HepG2 (cell line): ENCODE data around the gene CPLANE1. TPM values are rescaled to one million over a fixed set of nuclear protein-coding genes. Genes with fewer than 3 reads are reported as not detected.

ENCODE experiments used
- ATAC-seq: fragments of 200-7000 bp; cut with Tn5 transposase; 3 replicates; pipeline ENCODE4 v1.9.1; 2020; ENCODE audit warnings: mild to moderate bottlenecking, moderate library complexity
- BruUV-seq: library from RNA; stranded (reverse); fragments of 400-500 nt; replicated peaks from 2 replicates; lab custom pipeline; 2021; lab: Mats Ljungman, UMichigan
- CTCF ChIA-PET: fragments of 300-600 bp; formaldehyde crosslinking; extraction: SDS; loops from one replicate; lab custom pipeline; 2021; ENCODE audit warnings: low total read pairs, inconsistent platforms, low intra/inter-chr PET ratio; lab: Yijun Ruan, JAX
- POLR2A ChIA-PET: fragments of 350-600 bp; sonication (Branson Sonifier 250); formaldehyde crosslinking; loops from one replicate; lab custom pipeline; 2020; ENCODE audit warnings: antibody characterized with exemption, inconsistent platforms; lab: Yijun Ruan, JAX
- DNase-seq: peaks from one replicate; pipeline ENCODE4 v3.0.0-alpha.2; 2015; ENCODE audit warnings: low spot score
- FAIRE-seq: peaks from 3 replicates; lab custom pipeline; 2011; peaks lifted over from hg19 to GRCh38; lab: Jason Lieb, UNC
- H2AFZ ChIP-seq: one replicate; pipeline ENCODE4 v1.6.1; 2011; ENCODE audit warnings: low read length, inconsistent platforms
- H3K27ac ChIP-seq: fragments of 300-600 bp; 3 replicates; pipeline ENCODE4 v1.8.0; 2011; ENCODE audit warnings: mixed run types, mild to moderate bottlenecking, mixed read lengths, low read length, inconsistent platforms; ENCODE audit not compliant: insufficient read depth; ENCODE audit errors: extremely low read length
- H3K27me3 ChIP-seq, 2 experiments: fragments of 200-600 bp in 1 of 2; 2 replicates in 1 of 2; 3 replicates in 1 of 2; pipeline versions ENCODE4 v1.6.0 to v1.8.0; 2011; ENCODE audit warnings: low read length in 2 of 2, mild to moderate bottlenecking in 2 of 2, moderate library complexity in 2 of 2, inconsistent platforms in 1 of 2; ENCODE audit not compliant: insufficient read depth in 2 of 2, control insufficient read depth in 1 of 2
- H3K36me3 ChIP-seq, 2 experiments: fragments of 200-600 bp in 1 of 2; replicated peaks in 1 of 2; 2 replicates in 1 of 2; 3 replicates in 1 of 2; pipeline versions ENCODE4 v1.5.1 to v1.8.0; 2011; ENCODE audit warnings: low read length in 2 of 2, inconsistent platforms in 1 of 2; ENCODE audit not compliant: insufficient read depth in 2 of 2, control insufficient read depth in 1 of 2
- H3K4me1 ChIP-seq: 2 replicates; pipeline ENCODE4 v1.5.1; 2012; ENCODE audit warnings: low read length, inconsistent platforms; ENCODE audit not compliant: insufficient read depth
- H3K4me2 ChIP-seq: 2 replicates; pipeline ENCODE4 v1.6.0; 2011; ENCODE audit warnings: low read depth, low read length, inconsistent platforms
- H3K4me3 ChIP-seq, 3 experiments: fragments of 200-600 bp in 1 of 3; sonication (generic), shearing (Covaris generic) in 1 of 3; replicated peaks in 1 of 3; 2 replicates each; pipeline ENCODE4 v1.5.1; 2011 to 2016; ENCODE audit warnings: low read length in 3 of 3, inconsistent platforms in 2 of 3, low read depth in 2 of 3, mild to moderate bottlenecking in 2 of 3, control low read depth in 1 of 3, mixed read lengths in 1 of 3; ENCODE audit not compliant: insufficient read depth in 1 of 3
- H3K79me2 ChIP-seq: one replicate; pipeline ENCODE4 v1.6.1; 2011; ENCODE audit warnings: low read length, inconsistent platforms; ENCODE audit not compliant: insufficient read depth
- H3K9ac ChIP-seq: 2 replicates; pipeline ENCODE4 v1.6.0; 2011; ENCODE audit warnings: mild to moderate bottlenecking, low read depth, low read length, inconsistent platforms; ENCODE audit not compliant: insufficient read depth
- H3K9me3 ChIP-seq: 2 replicates; pipeline ENCODE4 v1.5.1; 2012; ENCODE audit warnings: mild to moderate bottlenecking, low read length
- H4K20me1 ChIP-seq: 2 replicates; pipeline ENCODE4 v1.6.0; 2011; ENCODE audit warnings: inconsistent platforms, mild to moderate bottlenecking, low read length, moderate library complexity; ENCODE audit not compliant: insufficient read depth
- BCL3 ChIP-seq: sonication (generic); formaldehyde crosslinking; IDR thresholded peaks from 2 replicates; pipeline ENCODE4 v1.5.1; 2020; ENCODE audit warnings: mild to moderate bottlenecking, missing genetic modification reagents, moderate library complexity
- KDM5B ChIP-seq: sonication (generic); formaldehyde crosslinking; IDR thresholded peaks from 2 replicates; pipeline ENCODE4 v1.4.0; 2020; ENCODE audit warnings: missing genetic modification reagents, mild to moderate bottlenecking, borderline replicate concordance
- KLF12 ChIP-seq: sonication (generic); formaldehyde crosslinking; IDR thresholded peaks from 2 replicates; pipeline ENCODE4 v1.4.0; 2020; ENCODE audit warnings: missing genetic modification reagents, borderline replicate concordance
- NFKBIZ ChIP-seq: IDR thresholded peaks from 2 replicates; pipeline ENCODE4 v1.6.1; 2018; ENCODE audit warnings: missing genetic modification reagents, missing compliant biosample characterization
- RAD51 ChIP-seq: fragments of 450-650 bp; IDR thresholded peaks from 2 replicates; pipeline ENCODE4 v1.6.1; 2016; ENCODE audit warnings: borderline replicate concordance
- STAG1 ChIP-seq: sonication (generic); formaldehyde crosslinking; IDR thresholded peaks from 2 replicates; pipeline ENCODE4 v1.4.0; 2020; ENCODE audit warnings: missing genetic modification reagents
- TAF1 ChIP-seq: sonication (generic); formaldehyde crosslinking; IDR thresholded peaks from 2 replicates; pipeline ENCODE4 v1.4.0; 2020; ENCODE audit warnings: missing genetic modification reagents
- WGBS: methylation state at CpG from one replicate; pipeline ENCODE4 v1.1.6; 2017; ENCODE audit warnings: low lambda C conversion rate; 5-methylcytosine and 5-hydroxymethylcytosine counted together
- in situ Hi-C: cut with HindIII; loops from 2 replicates; pipeline ENCODE4 v1.10.0; 2017; ENCODE audit warnings: low pct_unique_long_range_greater_than_20kb; ENCODE audit not compliant: extremely low pct_ligation_motif_present
- intact Hi-C: fragments of 100-400 bp; cut with micrococcal nuclease; formaldehyde crosslinking; loops from one replicate; pipeline ENCODE4 v1.10.0; 2022; ENCODE audit not compliant: unreplicated experiment
- polyA plus RNA-seq, 8 experiments: library from polyadenylated mRNA; depleted of rRNA in 3 of 8; stranded (reverse) in 7 of 8; unstranded in 1 of 8; fragments of >200 nt; fragmentation: Illumina TruSeq in 4 of 8; extraction: Trizol in 4 of 8; gene quantifications; 2 replicates each; pipeline versions ENCODE4 v1.2.1 to v1.2.3, GENCODE V29; 2011 to 2016; ENCODE audit warnings: low read depth in 4 of 8, missing spikeins in 1 of 8, mixed read lengths in 1 of 8; ENCODE audit not compliant: insufficient read depth in 1 of 8
- total RNA-seq, 5 experiments: library from RNA; depleted of rRNA; stranded (reverse); fragments of >200 nt; fragmentation: Illumina TruSeq; extraction: Trizol; gene quantifications; 2 replicates each; pipeline ENCODE4 v1.2.3, GENCODE V29; 2016; ENCODE audit warnings: low read depth in 1 of 5
- TF ChIP-seq, protein P1 (sequence below): sonication (generic); formaldehyde crosslinking; IDR thresholded peaks from 2 replicates; pipeline ENCODE4 v1.5.0; 2020; ENCODE audit warnings: missing genetic modification reagents, mild to moderate bottlenecking, borderline replicate concordance

CPLANE1 gene
- total and polyA plus RNA-seq, 2 of the 13 experiments (the other 11 are each of a cell fraction or from before 2014, with no cell fraction given), result 6.3 to 9.9 TPM

- no peak for TF ChIP-seq BCL3 (CRISPR knock-in tag)
Observed at GRCh38 chr5:37120270-37120669, 128.9 kb downstream of the CPLANE1 start (continued).

GRCh38 chr5:37116359-37116758 lies 132.8 kb downstream of the CPLANE1 start:
- intact Hi-C loops, result no loop called here
- BruUV-seq, result no TSS peak
- no peak overlapping the region for H2AFZ ChIP-seq

More at GRCh38 chr5:37116359-37116758, 132.8 kb downstream of the CPLANE1 start:
- in situ Hi-C loops, result no loop called here
- H3K9me3 ChIP-seq, result no peaks in the 10 kb centered on the region
- H3K4me1 ChIP-seq, result no peaks in the 10 kb centered on the region
- ChIA-PET POLR2A (no interaction called here), CTCF (no interaction called here)
- H3K27me3 ChIP-seq, result no peaks in the 10 kb centered on the region
- TF ChIP-seq TAF1 (CRISPR knock-in tag) (no peak), NFKBIZ (CRISPR knock-in tag) (no peak), KDM5B (no peak), RAD51 (no peak), STAG1 (CRISPR knock-in tag) (no peak), KLF12 (CRISPR knock-in tag) (no peak)
- TF ChIP-seq, protein P1, sequence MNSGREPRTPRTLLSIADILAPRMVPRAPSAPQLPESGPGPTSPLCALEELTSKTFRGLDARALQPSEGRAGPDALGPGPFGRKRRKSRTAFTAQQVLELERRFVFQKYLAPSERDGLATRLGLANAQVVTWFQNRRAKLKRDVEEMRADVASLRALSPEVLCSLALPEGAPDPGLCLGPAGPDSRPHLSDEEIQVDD (CRISPR knock-in tag), result no peak
- peaks cover 0 to 13% of the 10 kb centered on the region in 2 experiments; a peak in 2 of 5 replicates for H3K36me3 ChIP-seq
- DNase-seq, result no peak
- no peak for ATAC-seq
- H3K4me3 ChIP-seq, result no peak overlapping the region
- WGBS, result 91% methylated on average over 6 of the region's 6 CpGs
- H3K4me2 ChIP-seq, result no peak overlapping the region
- H3K9ac ChIP-seq, result no peak overlapping the region
- H4K20me1 ChIP-seq, result no peaks in the 10 kb centered on the region
- no peak for FAIRE-seq
- H3K79me2 ChIP-seq, result no peaks in the 10 kb centered on the region
- no peak overlapping the region for H3K27ac ChIP-seq
